Thoracic aorta (tissue), 2 donors: ENCODE measurements around the gene ATP5F1E. TPM values are rescaled to one million over a fixed set of nuclear protein-coding genes. Genes with fewer than 3 reads are reported as not detected.

Experiments
- ATAC-seq: fragments of 150-250 bp; one replicate; pipeline ENCODE4 v1.8.0; 2017; ENCODE audit warnings: low read depth; ENCODE audit not compliant: insufficient number of reproducible peaks, low FRiP score
- DNase-seq: peaks from one replicate; pipeline ENCODE4 v3.0.0-alpha.2; 2020; ENCODE audit warnings: low spot score
- H3K27ac ChIP-seq, 2 donors: fragments of 200-600 bp; sonication (generic); 1 replicate in 1 of 2; 2 replicates in 1 of 2; pipeline ENCODE4 v1.5.1; 2016; ENCODE audit warnings: mild to moderate bottlenecking in 2 of 2, moderate library complexity in 2 of 2
- H3K27me3 ChIP-seq: fragments of 200-600 bp; sonication (generic); replicated peaks from 2 replicates; pipeline ENCODE4 v1.6.0; 2016; ENCODE audit warnings: mild to moderate bottlenecking; ENCODE audit not compliant: insufficient read depth
- H3K36me3 ChIP-seq: fragments of 200-600 bp; sonication (generic); one replicate; pipeline ENCODE4 v1.5.1; 2016
- H3K4me1 ChIP-seq, 2 donors: fragments of 200-600 bp; sonication (generic); 1 replicate in 1 of 2; 2 replicates in 1 of 2; pipeline versions ENCODE4 v1.5.1 to v1.6.0; 2016; ENCODE audit warnings: low read depth in 2 of 2, mild to moderate bottlenecking in 1 of 2; ENCODE audit not compliant: control insufficient read depth in 1 of 2
- H3K4me3 ChIP-seq: fragments of 200-600 bp; sonication (generic); 2 replicates; pipeline ENCODE4 v1.5.1; 2016; ENCODE audit warnings: mild to moderate bottlenecking
- H3K9me3 ChIP-seq: fragments of 200-600 bp; sonication (generic); 2 replicates; pipeline ENCODE4 v1.5.1; 2016
- CTCF ChIP-seq: fragments of 200-600 bp; sonication (generic); IDR thresholded peaks from one replicate; pipeline ENCODE4 v1.5.1; 2019; ENCODE audit warnings: antibody characterized with exemption
- total RNA-seq, 2 donors: library from RNA; depleted of rRNA; stranded (reverse); fragments of >200 nt; gene quantifications; one replicate each; pipeline versions ENCODE4 v1.1.0 to v1.2.3, GENCODE V29; 2016

ATP5F1E gene
- total RNA-seq, 2 donors from 2014 or later = 16.8 to 21.1 TPM

- H3K36me3 ChIP-seq = peaks cover under 1% of the 10 kb centered on the region
- no peak for TF ChIP-seq CTCF
- no peaks in the 10 kb centered on the region for H3K27me3 ChIP-seq
- H3K9me3 ChIP-seq = no peaks in the 10 kb centered on the region
- no peak overlapping the region for H3K4me3 ChIP-seq
- H3K4me1 ChIP-seq = peaks cover 0 to 16% of the 10 kb centered on the region in 2 donors
- ATAC-seq (no peak), DNase-seq (no peak)
- no peak overlapping the region for H3K27ac ChIP-seq
Observed at GRCh38 chr20:59017493-59018231, 14.5 kb downstream of the ATP5F1E start.

GRCh38 chr20:59016795-59017492 is 15.2 kb downstream of the ATP5F1E start:
- no peak for TF ChIP-seq CTCF
- Histone ChIP-seq H3K27me3 (no peaks in the 10 kb centered on the region), H3K4me1 (peaks cover 0 to 18% of the 10 kb centered on the region in 2 donors), H3K4me3 (no peak overlapping the region), H3K27ac (no peak overlapping the region), H3K36me3 (no peaks in the 10 kb centered on the region), H3K9me3 (no peaks in the 10 kb centered on the region)
- no peak for ATAC-seq
- no peak for DNase-seq

- ATAC-seq = no peak
- H3K9me3 ChIP-seq = no peaks in the 10 kb centered on the region
- H3K4me1 ChIP-seq = peaks cover 3 to 27% of the 10 kb centered on the region in 2 donors
- DNase-seq = no peak
- H3K27me3 ChIP-seq = no peaks in the 10 kb centered on the region
- no peak for TF ChIP-seq CTCF
- no peak overlapping the region for H3K27ac ChIP-seq
- no peaks in the 10 kb centered on the region for H3K36me3 ChIP-seq
- H3K4me3 ChIP-seq = no peak overlapping the region
Observed at GRCh38 chr20:59015812-59016711, 16.1 kb downstream of the ATP5F1E start.

- H3K27me3 ChIP-seq = no peaks in the 10 kb centered on the region
- no peaks in the 10 kb centered on the region for H3K36me3 ChIP-seq
- no peak for DNase-seq
- no peak overlapping the region for H3K27ac ChIP-seq
- no peak for ATAC-seq
- peaks cover 10 to 33% of the 10 kb centered on the region in 2 donors for H3K4me1 ChIP-seq
- TF ChIP-seq CTCF = no peak
- H3K9me3 ChIP-seq = no peaks in the 10 kb centered on the region
- no peak overlapping the region for H3K4me3 ChIP-seq
Observed at GRCh38 chr20:59015411-59015810, 16.7 kb downstream of the ATP5F1E start.
